HuH-7 (cell line): ENCODE results near the gene MRAS.
"Not testable (repeated sequence)": the region's sequence is repeated elsewhere in the genome, so short reads cannot be mapped to it uniquely, and the experiment has no call there.

Experiments used
- DNase-seq: peaks from one replicate; pipeline ENCODE4 v3.0.0; 2011; ENCODE audit warnings: low spot score

Gene MRAS

DNA sequence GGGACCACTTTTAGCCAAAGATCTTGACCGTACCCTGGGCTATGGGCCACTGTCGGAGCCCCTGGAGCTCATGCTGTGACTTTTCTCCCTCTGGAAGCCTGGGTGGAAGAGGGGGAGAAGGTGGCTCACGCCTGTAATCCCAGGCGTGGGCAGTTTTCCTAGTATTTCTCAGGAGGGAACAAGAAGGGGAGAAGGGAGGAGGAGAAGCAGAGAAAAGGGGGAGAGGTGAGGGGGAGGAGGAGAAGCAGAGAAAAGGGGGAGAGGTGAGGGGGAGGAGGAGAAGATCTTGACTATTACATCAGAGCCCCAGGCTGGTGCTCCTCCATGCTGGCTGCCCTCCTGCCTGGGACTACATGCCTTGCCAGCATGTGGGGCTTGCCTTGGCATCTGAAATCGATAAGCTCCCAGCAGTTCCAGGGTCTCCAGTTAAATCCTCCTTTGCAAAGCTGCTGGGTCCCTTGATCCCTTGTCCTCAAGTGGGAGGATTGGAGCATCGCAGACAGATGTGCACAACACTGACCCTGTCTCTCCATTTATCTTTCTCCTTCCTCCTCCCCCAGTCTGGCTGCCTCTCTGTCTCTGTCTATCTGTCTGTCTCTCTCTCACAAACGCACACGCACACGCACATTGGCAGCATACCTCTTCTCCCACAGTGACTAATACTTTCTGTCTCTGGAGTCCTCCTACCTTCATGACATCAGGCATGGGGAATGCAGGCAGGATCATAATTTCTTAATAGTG lies 41.6 kb downstream of the MRAS start:
- no peak for DNase-seq

DNA sequence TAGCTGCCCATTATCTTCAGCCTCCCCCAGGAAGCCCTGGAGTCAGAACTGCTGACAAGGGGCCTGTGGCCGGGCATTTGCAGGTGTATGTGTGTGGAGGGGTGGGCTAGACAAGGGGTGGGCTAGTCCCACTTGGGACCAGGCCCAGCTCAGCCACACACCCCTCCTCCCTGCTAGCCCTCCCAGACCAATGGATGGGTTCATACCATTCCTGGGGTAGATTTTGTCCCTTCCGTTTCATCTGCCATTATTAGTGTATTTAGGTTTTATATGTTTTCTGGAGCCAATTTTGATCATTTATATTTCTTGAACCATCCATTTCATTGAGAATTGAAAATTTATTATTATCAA lies 42.2 kb downstream of the MRAS start:
- DNase-seq = no peak

DNA sequence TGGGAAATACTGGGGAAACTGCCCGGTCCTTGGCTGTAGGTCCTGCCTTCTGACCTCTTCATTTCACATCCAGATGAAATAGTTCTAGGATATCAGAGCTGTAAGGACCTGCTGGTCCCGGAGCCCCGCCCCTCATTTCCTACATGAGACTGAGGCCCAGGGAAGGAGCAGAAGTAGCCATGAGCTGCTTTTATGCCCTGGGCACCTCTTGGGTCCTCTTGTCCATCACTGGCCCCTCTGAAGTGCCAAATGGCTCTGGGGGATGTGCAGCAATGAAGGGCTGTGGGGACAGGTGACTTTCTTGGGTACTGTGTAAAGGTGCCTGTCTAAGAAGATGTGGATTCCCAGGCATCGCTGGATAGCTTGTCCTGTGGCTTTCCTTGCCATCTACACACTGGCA lies 45.8 kb downstream of the MRAS start:
- no peak for DNase-seq

DNA sequence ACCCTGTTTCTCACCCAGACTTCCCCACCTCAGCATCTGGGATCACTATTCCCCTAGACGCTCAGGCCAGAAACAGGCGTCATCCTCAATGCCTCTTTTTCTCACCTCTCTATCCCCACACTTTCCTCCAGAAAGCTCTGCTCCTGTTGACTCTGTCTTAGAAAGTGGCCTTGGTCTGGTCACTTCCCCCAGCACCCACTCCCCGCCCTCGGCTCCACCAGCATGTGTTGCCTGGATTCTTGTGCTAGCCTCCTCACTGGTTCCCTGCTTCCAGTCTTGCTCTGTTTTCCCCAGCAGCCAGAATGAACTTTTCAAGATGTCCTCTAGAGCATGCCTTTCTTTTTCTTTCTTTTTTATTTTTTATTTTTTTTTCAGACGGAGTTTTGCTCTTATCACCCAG lies 46.3 kb downstream of the MRAS start:
- DNase-seq = no peak

DNA sequence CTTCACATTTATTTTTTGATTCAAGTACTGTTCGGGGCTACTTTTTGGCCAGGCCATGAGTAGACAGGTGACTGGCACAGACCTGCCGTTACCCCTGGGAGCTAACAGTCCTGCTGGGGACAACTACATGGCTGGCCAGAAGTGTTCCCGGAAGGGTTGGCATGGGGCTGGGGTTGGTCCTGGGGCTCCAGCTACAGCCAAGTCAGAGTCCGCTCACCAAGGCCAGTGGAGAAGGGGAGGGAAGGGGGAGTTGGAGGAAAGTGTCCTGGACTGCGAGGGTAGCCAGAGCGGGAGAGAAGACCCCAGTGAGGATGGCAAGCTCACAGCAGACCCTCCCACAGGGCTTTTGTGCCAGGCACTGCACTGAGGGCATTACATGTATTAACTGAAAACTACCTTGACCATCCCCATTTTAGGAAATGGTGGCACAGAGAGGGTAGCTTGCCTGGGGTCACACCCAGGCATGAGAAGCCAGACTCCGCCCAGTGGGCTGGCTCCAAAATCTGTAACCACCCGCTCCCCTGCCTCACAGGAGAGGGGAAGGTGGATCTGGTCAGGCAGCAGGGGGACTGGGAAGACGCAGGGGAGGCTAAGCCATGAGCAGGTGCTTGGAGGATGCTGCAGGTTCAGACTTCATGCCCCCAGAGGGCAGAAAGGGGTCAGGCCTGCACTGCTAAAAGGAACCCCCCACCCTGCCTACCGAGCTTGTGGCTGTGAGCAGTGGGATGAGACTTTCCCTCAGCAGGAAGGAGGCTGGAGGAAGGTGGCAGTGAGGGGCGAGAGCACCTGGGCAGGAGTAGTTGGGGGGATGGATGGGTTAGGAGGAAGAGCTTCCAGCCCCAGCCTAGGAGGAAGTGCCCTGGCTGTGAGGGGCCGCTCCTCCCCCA lies 47.7 kb downstream of the MRAS start:
- no peak for DNase-seq

DNA sequence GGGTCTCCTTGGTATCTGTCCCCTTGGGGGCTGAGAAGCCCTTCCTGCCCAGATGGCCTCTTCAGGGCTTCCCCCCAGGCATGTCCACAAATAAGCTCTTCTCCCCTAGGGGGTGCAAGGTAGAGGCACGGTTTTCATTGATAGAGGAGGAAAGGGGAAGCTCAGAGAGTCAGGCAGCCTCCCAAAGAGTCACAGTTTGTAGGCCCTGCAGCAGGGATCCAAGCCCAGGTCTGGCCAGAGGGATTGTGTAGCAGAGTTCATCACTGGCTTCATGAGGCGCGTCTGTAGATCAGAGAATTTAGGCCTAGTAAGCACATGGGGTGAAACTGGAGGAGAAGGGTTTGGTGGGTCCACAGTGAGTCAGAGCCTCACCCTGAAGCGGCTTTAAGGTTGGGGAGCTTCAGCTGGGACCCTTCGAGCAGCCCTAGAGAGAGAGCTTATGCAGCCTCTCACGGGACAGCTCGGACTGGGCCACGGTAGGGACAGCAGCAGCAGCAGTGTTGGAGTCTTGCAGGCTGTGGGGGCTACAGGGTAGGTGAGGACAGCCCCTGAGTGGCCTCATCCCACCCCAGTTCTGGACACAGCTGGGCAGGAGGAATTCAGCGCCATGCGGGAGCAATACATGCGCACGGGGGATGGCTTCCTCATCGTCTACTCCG lies 48.5 kb downstream of the MRAS start:
- no peak for DNase-seq

DNA sequence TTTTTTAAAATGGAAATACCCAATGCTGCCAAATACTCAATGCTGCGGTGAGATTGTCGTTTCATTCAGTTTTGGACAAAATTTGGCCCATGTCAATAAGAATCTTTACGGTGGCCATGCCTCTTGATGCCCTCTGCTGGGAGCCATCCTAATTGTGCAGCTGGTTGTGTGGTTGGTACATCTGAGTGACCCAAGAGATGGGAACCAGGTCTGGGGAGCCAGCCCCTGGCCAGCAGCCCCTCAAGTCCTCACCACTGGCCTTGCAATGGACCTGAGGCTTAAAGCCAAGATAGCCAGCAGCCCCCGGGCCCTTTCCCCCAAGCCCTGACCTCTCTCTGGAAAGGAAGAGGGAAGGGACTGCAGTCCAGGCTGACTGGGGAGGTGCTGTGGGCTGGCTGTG lies 49.6 kb downstream of the MRAS start:
- DNase-seq = no peak

DNA sequence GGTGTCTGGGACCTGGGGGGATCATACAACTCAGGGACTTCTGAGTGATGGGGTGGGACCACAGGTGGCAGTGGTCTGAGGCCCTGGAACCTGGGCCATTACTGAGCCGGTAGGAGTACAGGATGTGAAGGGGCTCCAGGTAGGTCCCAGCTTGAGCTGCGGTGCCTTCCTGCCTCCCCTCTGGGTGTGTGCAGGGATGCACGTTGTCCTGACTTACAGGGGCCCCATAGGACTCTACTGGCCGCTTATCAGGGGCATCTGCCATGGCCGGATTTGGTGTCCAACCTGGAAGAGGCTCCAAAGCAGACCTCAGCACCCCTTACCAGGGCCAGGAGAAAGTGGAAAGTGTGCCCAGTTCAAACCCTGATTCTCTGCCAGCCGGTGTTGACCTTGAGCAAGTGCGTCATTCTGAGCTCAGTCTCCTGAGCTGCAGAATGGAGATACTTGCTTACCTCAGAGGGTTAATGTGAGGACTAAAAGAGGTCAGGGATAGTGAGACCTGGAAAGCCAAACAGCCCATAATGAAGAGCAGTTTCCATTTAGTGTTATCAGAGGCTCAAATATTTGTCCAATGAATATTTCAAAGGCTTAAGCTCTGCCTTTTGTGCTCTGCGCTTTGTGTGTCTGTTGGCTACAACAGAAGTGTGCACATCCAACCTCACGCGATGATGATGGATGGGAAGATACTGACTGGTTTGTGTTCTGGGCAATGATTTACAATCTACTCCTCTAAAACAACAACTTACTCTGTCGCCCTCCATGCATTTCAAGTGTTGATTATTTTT lies 50.6 kb downstream of the MRAS start:
- DNase-seq = no peak

DNA sequence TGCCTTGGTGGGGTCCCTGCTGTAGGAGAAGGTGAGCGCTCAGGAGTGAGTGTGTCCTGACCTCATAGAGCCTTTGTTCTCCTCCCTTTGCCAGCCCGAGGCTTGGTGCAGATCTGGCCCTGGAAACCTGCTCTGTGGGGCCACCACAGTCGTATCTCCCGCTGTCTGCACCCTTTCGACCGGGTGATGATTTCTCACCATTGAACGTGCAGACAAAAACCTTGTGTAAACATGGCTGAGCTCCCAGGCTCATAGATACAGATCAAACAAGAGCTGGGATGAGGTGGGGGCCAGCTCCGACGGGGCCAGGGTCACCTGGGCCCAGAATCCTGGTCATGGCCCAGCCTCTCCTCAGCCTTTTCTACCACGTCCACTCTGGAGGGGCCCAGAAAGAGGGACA lies 51.4 kb downstream of the MRAS start:
- no peak for DNase-seq

DNA sequence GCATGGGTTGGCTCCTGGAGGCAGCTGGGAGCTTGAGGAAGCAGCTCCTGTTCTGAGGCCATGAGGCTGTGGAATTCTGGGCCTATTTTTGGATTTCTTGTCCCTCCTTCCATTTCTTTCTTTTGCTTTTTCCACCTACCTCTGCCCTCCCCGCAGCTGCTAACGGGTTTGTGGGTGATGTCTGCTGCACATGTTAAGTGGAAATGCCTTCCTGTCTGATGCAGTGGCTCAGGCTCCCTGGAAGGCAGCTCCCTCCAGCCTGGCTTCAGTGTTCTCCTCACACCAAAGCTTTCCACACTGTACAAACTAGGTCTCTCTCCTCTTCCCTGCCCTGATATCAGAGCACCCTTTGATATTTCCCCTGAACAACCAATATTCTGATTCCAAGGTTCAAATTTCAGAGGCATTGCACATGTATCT lies 52.3 kb downstream of the MRAS start:
- DNase-seq = no peak

DNA sequence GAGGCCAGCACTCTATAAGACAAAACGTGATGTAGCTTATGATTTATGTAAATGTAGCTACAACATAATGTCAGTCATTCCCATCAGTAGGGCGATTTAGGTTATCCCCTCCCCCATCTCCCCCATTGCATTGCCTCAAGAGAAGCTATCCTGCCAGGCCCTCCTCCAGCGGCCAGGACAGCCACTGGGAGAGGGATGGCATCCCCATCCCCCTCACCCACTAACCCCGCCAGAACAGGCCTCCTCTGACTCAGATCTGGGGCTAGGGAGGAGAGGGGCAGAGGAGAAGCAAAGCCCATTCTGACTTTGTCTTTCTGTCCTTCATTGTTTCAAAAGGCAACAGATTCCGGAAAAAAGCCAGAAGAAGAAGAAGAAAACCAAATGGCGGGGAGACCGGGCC lies 53.5 kb downstream of the MRAS start:
- DNase-seq = no peak

DNA sequence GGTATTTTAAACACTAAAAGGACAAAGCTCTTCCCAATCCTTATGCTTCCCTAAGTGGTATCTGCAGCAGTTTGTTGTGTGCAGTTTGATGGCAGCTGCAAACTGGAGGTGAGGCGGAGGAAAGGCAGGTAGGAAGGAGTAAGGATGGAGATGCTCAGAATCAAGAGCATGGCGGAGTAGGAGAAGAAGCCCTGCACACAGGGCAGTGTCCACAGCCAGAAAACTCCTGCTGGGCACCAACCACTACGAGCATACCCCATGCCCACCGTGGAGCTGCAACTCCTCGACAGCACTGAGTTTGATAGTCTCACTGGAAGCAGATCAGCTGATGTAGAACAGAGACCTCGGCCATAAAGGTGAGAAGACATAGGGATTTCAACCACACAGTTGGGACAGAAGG lies 55.7 kb downstream of the MRAS start:
- no peak for DNase-seq

DNA sequence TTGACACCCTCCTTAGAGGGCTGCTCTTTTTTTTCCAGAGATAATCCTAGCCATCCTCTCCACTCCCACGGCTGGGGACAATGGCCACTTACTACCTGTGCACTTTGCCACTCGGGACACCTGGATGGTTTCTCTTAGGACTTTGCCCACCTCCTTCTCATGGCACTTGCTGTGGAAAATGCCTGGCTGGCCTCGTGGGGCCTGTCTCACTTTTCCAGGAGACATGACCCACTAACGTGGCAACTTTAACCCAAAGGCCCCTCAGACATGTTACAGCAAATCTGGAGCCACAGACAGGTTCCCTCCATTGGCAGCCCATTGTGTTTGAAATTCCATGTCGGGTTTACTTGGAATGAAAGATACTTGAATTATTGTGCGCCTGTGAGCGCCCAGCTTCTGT lies 56.6 kb downstream of the MRAS start:
- DNase-seq = no peak

DNA sequence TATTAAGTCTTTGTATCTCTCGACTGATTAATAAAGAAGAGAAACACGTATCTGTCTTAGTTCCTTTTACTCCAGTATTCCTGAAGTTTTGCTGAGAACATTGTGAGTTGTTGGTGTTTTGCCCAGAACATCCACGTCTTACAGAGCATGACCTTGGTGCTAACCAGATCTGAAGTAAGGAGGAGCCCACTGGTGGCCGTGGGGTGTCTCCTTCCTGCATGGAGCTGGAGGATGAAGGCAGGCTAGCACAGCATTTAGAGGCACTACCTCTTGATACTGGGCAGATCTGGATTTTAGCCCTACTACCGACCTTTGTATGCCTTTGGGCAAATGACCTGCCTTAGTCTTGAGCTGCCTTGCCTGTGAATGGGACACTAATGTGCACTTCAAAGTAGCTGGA lies 57.1 kb downstream of the MRAS start:
- no peak for DNase-seq

DNA sequence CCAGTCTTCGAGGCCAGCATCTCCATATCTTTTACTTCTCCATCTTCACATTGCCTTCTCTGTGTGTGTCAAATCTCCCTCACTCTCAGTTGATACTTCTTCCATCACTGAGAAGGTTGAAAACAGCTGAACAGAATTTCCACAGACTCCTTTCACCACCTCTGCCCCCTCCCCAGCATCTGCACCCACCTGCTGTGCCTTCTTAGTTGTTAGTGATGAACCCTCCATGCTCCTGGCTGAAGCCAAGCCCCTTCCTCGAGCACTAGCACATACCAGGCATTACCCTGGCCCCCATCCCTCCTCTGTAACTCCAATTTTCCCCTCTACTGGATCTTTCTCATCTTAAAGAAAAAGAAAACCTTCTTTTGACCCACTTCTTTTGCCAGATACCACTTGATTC lies 58.2 kb downstream of the MRAS start:
- DNase-seq = no peak

DNA sequence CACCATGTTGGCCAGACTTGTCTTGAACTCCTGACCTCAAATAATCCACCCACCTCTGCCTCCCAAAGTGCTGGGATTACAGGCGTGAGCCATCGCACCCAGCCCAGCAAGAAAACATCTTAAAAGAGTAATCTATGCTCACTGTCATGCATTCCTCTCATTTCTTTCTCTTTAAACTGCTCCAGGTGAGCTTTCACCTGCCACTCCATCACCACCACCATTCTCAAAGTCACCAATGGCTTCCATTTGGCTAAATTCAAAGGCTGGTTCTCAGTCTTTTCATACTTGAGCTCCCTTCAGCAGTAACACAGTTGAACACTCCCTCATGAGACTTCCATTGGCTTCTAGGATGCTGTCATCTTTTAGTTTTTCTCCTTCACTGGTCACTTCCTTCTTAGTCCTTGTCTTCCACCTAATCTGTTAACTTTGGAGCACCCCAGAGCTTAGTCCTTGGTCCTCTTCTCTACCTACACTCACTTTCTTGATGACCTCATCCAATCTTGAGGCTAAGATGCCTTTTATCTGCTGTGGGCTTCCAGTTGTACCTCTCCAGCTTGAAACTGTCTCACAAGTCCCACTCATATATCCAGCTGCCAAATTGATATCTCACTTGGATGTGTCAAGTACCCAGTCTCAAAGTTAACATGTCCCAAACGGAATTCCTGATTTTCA lies 59.0 kb downstream of the MRAS start:
- no peak for DNase-seq

DNA sequence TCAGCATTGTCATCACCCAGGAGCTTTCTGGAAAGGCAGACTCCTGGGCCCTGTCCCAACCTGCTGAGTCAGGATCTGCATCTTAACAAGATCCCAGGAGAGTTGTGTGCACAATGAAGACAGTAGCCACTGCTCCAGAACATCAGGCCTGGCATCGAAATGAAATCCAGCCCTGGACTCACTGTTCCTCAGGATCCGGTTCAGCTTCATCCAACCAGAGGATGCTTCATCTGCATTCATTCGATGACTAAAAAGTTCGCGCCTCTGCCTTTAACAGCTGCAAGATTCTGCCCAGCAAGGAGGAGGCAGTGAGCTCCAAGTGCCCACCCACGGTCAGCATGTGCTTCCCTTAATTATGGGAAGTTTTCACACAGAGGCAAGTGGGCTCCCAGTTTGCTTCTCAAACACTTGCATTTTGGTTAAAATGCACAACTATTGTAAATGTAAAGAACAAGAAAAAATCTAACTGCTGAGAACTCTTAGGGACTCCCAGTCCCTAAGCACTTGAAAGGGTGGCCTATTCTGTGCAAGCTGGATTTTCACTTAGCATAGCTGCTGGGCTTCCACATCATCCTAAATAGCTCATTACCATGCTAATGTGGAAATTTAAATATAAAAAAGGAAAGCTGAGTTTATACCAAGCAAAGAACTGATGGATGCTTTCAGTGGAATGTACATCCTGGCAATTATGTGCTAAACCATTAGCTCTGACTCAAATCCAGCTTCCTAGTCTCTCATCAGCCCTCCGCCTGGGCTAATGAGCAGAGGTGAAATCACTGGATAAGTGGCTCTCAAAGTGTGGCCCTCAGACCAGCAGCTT lies 60.6 kb downstream of the MRAS start:
- DNase-seq = no peak

DNA sequence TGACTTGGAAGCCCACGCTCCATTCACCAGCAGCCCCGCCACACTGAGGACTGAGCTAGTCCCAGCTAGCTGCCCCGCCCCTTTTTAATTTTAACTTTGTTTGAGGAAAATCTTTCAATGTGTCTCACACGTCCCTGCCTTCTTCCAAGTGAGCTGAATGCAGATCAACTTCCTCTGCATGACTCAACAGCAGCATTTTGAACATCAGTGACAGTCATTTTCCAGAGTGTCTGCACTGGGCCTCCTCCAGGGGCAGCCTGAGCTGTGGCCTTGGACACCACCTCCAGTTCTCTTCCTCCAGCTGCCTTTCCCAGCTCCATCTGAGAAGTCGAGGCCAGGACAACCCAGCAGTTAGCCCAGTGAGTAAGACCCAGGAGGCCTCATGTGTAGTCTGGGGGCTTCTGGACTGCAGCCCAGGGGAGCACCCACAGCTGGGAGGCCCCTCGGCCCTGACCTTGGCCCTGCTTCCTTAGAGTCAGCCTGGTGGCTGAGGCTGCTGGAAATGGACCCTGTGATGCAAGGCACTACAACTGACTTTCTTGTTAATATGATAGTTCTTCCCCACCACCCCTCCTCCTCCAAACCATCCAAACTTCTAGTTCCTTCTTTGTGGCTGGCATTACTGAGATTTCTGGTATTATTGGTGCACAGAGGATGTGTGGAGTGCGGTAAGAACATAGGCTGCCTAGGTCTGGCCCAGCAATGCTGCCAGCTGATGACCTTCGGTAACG lies 64.6 kb downstream of the MRAS start:
- DNase-seq = no peak

DNA sequence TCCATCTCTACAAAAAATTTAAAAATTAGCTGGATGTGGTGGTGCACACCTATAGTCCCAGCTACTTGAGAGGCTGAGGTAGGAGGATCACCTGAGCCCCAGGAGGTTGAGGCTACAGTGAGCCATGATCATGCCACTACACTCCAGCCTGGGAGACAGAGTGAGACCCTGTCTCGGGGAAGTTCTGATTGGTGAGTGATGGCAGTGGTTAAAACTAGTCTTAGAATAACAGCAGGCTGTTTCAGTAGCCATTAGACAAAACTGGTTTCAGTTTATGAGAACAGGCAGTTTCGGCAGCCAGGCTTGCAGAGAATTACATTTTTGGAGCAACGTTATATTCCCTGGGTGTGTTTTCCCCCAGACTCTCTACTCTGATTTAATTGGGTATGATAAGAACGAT lies 67.9 kb downstream of the MRAS start:
- DNase-seq = not testable (repeated sequence)

DNA sequence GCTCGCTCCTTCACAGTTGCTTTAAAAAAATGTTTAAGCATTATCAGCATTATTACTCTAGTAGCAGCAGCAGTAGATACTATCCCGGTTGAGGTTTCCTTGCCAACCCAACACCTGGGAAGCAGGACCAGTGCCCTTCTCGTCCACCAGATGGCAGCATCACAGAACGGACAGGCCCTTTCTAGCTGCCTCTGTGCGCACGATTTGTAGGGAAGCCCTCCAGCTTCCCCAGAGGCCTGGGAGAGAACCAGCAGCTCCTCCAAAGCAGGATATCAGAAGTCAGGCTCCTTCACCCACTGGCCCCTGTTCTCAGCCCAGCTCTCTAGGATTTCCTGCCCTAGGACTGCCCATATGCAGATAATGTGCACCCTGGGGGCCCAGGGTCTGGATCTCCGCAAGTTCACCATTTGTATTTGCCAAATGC lies 69.2 kb downstream of the MRAS start:
- peak; percentile 80 for DNase-seq
